HG02588 (cell line): ENCODE data around the gene CX3CR1.
"Not testable (repeated sequence)": the region's sequence is repeated elsewhere in the genome, so short reads cannot be mapped to it uniquely, and the experiment has no call there.

ENCODE experiments used
- ATAC-seq: cut with Tn5 transposase; IDR thresholded peaks from one replicate; pipeline ENCODE4 v1.9.1; 2021; ENCODE audit warnings: mild to moderate bottlenecking, moderate library complexity; ENCODE audit not compliant: unreplicated experiment

Gene CX3CR1

DNA sequence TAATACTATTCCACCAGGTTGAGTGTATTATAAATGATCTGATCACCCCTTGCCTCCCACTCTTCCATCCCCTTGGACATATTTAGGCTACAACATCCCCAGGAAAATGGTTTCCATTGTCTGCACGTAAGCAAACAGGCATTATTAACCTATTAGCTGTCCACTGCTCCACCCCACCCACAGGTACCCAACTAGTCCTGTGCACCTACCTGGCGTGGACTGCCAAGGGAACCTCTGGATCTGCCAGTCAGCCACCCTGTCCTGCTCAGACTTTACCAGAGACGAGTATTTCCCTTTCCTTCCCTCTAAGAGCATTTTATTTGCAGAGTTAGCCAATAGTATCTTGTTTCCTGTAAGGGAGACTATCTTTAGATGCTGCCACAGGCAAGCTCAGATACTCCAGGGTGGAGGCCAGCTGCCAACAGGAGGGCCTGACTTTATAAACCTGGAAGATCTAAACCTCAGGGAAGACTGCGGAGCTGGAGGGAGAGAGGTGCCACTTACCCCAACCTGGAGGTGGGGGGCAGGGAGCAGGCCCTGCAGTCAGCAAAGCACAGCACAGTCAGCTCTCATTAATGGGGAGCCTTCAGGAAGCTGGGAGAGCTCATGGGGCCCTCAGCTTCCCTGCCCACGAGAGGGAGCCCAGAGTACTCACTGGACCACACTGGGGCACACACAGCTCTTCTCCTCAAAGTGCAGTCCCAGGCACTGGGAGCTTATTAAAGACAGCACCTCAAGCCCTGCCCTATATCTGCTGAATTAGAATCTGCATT is at the start of gene CX3CR1:
TSS of gene CX3CR1 (minus strand) at position 292 of the 773 bp plus-strand sequence. CDS start 13,527 bp downstream, outside the sequence.
- ATAC-seq, result no peak

- ATAC-seq, result no peak
Measured at GRCh38 chr3:39329493-39329892, 49.7 kb upstream of the CX3CR1 start, which contains the start of gene CCR8. CCR8 (plus strand) TSS chr3:39329709; CDS start chr3:39332332, 2,623 bp downstream.

DNA sequence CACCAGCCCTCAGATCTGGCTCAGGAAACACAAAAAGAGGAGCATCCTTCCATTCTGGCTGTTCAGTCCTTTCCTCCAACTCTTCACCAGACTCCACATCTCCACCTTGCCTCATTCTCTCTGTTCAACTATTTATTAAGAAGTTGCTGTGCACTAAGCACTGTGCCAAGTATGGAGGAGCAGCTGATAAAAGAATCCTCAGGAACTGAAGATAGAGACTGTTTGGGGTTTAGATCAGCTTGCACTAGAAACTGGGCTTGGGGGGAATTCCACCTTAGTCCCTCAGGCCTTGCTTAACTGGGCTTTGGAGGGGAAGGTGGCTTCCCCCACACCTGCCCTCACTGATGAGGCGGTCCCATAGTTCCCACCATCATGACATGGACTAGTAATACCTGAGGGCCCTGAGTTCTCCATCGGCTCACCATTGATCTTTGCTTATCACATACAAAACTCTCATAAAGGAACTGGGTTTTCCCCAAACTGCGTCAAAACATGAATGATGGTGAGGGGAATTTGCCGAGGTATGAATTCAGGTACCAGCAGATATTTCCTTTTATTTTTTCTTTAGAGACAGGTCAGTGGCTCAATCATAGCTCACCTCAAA is 48.0 kb upstream of the CX3CR1 start:
- ATAC-seq, result peak; percentile 70

DNA sequence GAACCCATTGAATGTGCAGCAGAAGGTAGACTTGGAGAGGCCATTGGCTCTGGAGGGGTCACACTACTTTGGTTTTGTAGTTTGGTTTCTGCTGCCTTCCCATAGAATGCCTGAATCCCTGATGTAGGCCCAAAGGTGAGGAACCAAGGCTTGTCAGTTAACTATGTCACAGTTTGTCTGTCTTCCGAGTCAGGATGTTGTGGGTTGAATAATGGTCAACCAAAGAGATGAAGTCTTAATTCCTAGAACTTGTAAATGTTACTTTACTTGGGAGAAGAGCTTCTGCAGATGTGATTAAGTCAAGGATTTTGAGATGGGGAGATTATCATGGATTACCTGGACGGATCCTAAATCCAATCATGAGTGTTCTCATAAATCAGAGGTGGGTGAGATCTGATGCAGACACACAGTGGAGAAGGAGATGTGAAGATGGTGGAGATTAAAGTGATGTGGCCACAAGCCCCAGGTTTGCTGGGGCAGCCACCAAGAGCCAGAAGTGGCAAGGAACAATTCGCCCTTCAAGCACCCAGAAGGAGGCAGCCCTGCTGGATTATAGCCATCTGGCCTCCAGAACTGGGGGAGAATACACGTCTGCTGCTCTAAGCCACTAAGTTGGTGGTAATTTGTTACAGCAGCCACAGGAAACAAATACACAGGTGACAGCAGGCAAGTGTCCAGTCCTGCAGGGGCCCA is 47.4 kb upstream of the CX3CR1 start:
- no peak for ATAC-seq

GRCh38 chr3:39325236-39325635 is 45.4 kb upstream of the CX3CR1 start:
- ATAC-seq, result no peak

DNA sequence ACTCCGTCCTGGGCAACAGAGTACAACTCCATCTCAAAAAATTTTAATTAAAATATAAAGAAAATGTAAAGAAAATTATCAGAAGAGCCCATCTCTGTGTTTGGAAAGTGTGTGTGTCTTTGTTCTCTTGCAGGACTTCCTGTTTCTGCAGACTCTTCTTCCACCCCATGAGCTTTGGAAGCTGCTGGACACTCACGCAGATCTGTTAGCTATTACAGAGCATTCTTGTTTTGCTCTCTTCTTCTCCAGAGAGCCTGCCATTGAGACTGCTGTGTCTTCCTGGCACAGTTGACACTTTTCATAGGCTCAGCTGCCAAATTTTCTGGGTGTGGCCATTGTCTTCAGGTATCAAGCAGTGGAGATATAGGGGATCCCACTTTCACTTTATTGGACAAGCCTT is 43.7 kb upstream of the CX3CR1 start:
- ATAC-seq, result no peak

DNA sequence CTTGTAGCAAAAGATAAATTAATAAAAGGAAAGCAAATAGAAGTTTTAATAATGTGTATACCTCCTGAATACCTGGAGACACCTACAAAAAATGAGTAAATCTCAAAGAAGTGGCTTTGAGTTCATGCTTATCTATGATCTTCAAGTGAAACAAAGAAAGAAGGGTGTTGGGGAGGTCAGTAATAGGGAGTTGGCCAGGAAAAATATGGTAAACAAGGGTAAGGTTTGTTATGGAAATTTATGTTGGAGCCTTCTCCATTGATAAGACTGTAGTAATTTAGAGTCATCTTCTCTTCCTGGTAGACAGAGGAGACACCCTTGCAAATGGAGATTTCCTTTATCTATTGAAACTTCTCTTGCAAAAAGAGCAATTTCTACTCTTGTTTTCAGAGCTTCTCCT is 43.1 kb upstream of the CX3CR1 start:
- ATAC-seq, result no peak

GRCh38 chr3:39322209-39322715 is 42.4 kb upstream of the CX3CR1 start:
- ATAC-seq, result not testable (repeated sequence)

DNA sequence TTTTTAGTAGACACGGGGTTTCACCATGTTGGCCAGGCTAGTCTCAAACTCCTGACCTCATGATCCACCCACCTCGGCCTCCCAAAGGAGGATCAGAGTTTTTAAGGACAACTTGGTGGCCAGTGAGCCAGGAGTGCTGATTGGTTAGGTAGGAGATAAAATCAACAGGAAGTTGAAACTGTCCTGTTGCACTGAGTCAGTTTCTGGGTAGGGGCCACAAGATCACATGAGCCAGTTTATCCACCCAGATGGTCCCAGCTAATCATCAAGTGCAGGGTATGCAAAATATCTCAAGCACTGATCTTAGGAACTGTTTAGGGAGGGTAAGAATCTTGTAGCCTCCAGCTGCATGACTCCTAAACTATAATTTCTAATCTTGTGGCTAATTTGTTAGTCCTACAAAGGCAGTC is 41.7 kb upstream of the CX3CR1 start:
- not testable (repeated sequence) for ATAC-seq

GRCh38 chr3:39319249-39319648 is 39.4 kb upstream of the CX3CR1 start:
- ATAC-seq, result no peak

GRCh38 chr3:39318301-39318700 is 38.5 kb upstream of the CX3CR1 start:
- no peak for ATAC-seq

- no peak for ATAC-seq
Measured at GRCh38 chr3:39317571-39318169, 37.8 kb upstream of the CX3CR1 start.

GRCh38 chr3:39315420-39315819 is 35.6 kb upstream of the CX3CR1 start:
- no peak for ATAC-seq

DNA sequence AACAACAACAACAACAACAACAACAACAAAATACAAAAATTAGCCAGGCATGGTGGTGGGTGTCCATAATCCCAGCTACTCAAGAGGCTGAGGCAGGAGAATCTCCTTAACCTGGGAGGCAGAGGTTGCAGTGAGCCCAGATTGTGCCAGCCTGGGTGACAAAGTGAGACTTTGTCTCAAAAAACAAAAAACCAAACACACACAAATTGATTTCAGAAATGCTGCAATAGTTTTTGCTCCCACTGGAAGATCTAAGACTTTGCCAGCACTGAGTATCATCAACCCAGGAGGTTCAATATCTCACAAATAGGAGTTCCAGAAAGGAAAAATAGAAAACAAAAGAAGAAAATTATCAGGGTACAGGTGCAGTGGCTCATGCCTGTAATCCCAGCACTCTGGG is 33.5 kb upstream of the CX3CR1 start:
- ATAC-seq, result no peak

GRCh38 chr3:39302178-39302577 is 22.3 kb upstream of the CX3CR1 start:
- no peak for ATAC-seq

GRCh38 chr3:39299279-39299678 is 19.4 kb upstream of the CX3CR1 start:
- ATAC-seq, result no peak

DNA sequence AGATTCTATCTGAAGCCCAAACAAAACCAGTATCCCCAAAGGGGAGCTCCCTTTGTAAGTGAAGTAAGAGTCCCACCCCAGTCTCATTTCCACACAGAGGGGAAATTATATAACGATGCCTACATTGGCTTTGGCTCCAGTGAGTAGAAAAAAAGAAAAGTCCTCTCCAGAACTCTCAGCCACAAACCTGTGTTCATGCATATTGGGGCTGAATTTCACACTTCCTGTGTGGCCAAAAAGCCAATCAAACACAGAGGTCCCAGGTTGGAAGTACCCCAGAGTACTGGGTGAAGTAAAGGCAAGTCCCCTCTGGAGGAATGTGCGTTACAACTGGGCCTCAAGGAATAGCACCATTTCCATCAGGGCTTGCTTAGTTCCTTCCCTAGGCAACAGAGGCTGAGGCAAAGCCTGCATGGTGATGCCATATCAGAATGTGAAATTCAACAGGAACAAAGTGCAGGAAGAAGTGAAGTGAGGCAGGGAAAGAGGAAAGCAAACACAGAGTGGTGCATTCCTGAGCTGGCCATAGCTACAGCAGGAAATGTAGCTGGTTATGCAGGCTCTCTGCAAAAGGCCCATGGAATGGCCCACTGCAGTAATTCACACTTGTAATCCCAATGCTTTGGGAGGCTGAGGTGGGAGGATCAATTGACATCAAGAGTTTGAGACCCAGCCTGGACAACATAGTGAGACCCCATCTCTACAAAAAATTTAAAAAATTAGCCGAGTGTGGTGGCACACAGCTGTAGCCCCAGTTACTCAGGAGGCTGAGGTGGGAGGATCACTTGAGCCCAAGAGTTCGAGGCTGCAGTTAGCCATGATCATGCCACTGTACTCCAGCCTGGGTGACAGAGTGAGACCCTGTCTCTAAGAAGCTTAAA is 16.6 kb upstream of the CX3CR1 start:
- ATAC-seq, result no peak

- ATAC-seq, result peak; percentile 86
Measured at GRCh38 chr3:39295184-39295775, 15.4 kb upstream of the CX3CR1 start.

GRCh38 chr3:39294446-39295183 is 14.8 kb upstream of the CX3CR1 start:
- no peak for ATAC-seq
